K562 (cell line): ENCODE results near the gene C10orf71. TPM values are rescaled to one million over a fixed set of nuclear protein-coding genes. Genes with fewer than 3 reads are reported as not detected.

Experiments used
- ATAC-seq: fragments of 200-7000 bp; cut with Tn5 transposase; 3 replicates; pipeline ENCODE4 v1.9.1; 2020; ENCODE audit warnings: moderate library complexity
- BruUV-seq: library from RNA; stranded (reverse); fragments of 400-500 nt; replicated peaks from 2 replicates; lab custom pipeline; 2021; lab: Mats Ljungman, UMichigan
- CTCF ChIA-PET: fragments of 300-600 bp; formaldehyde crosslinking; extraction: SDS; loops from one replicate; lab custom pipeline; 2021; ENCODE audit warnings: low intra/inter-chr PET ratio; lab: Yijun Ruan, JAX
- POLR2A ChIA-PET: fragments of 300-600, 350-650 bp; sonication (Branson Sonifier 250); formaldehyde crosslinking; extraction: SDS; loops from one replicate; lab custom pipeline; 2021; ENCODE audit warnings: antibody characterized with exemption, inconsistent platforms; lab: Yijun Ruan, JAX
- DNase-seq, 4 experiments: peaks; one replicate each; pipeline versions ENCODE4 v3.0.0 to v3.0.0-alpha.2; 2011 to 2018; ENCODE audit warnings: low spot score in 3 of 4, mixed read lengths in 3 of 4; ENCODE audit errors: extremely low read depth in 1 of 4
- FAIRE-seq: peaks from 2 replicates; lab custom pipeline; 2011; peaks lifted over from hg19 to GRCh38; lab: Jason Lieb, UNC
- H2AFZ ChIP-seq: 2 replicates; pipeline ENCODE4 v1.6.0; 2011; ENCODE audit warnings: low read depth, low read length, control low read depth, inconsistent platforms
- H3K27ac ChIP-seq: fragments of 200-600 bp; 3 replicates; pipeline ENCODE4 v1.8.0; 2011; ENCODE audit warnings: low read depth, mild to moderate bottlenecking, control low read depth, inconsistent platforms, low read length, moderate library complexity, mixed read lengths; ENCODE audit errors: extremely low read depth
- H3K27me3 ChIP-seq, 2 experiments: fragments of 300-600 bp in 1 of 2; 2 replicates in 1 of 2; 3 replicates in 1 of 2; pipeline versions ENCODE4 v1.6.0 to v1.8.0; 2011; ENCODE audit warnings: inconsistent platforms in 2 of 2, low read length in 2 of 2, mild to moderate bottlenecking in 1 of 2, mixed read lengths in 1 of 2, moderate library complexity in 1 of 2; ENCODE audit not compliant: control insufficient read depth in 2 of 2, insufficient read depth in 2 of 2
- H3K36me3 ChIP-seq: fragments of 300-600 bp; 3 replicates; pipeline ENCODE4 v1.8.0; 2011; ENCODE audit warnings: mild to moderate bottlenecking, low read length, inconsistent platforms; ENCODE audit not compliant: control insufficient read depth, insufficient read depth
- H3K4me1 ChIP-seq, 2 experiments: fragments of 200-600 bp in 1 of 2; replicated peaks in 1 of 2; 2 replicates in 1 of 2; 3 replicates in 1 of 2; pipeline versions ENCODE4 v1.5.1 to v1.8.0; 2011; ENCODE audit warnings: inconsistent platforms in 2 of 2, low read length in 2 of 2, mild to moderate bottlenecking in 1 of 2, mixed read lengths in 1 of 2, moderate library complexity in 1 of 2; ENCODE audit not compliant: control insufficient read depth in 2 of 2, insufficient read depth in 2 of 2
- H3K4me2 ChIP-seq: 2 replicates; pipeline ENCODE4 v1.6.1; 2011; ENCODE audit warnings: low read length, control low read depth, inconsistent platforms, mixed read lengths; ENCODE audit not compliant: insufficient read depth
- H3K4me3 ChIP-seq: fragments of 200-600 bp; sonication (generic), shearing (Covaris generic); 2 replicates; pipeline ENCODE4 v1.5.1; 2016; ENCODE audit warnings: control low read depth, inconsistent platforms
- H3K79me2 ChIP-seq: fragments of 200-600 bp; 3 replicates; pipeline ENCODE4 v1.8.0; 2011; ENCODE audit warnings: low read length, inconsistent platforms; ENCODE audit not compliant: control insufficient read depth, insufficient read depth
- H3K9ac ChIP-seq, 2 experiments: 2 replicates each; pipeline versions ENCODE4 v1.6.0 to v1.6.1; 2011; ENCODE audit warnings: low read depth in 2 of 2, low read length in 2 of 2, control low read depth in 1 of 2, inconsistent platforms in 1 of 2, mild to moderate bottlenecking in 1 of 2, mixed read lengths in 1 of 2; ENCODE audit not compliant: insufficient read depth in 1 of 2
- H3K9me1 ChIP-seq: one replicate; pipeline ENCODE4 v1.6.0; 2011; ENCODE audit warnings: inconsistent platforms, mild to moderate bottlenecking, low read length, moderate library complexity; ENCODE audit not compliant: control insufficient read depth, insufficient read depth
- H3K9me3 ChIP-seq: replicated peaks from 2 replicates; pipeline ENCODE4 v1.5.1; 2011; ENCODE audit warnings: low read depth, low read length, inconsistent platforms; ENCODE audit not compliant: control insufficient read depth, insufficient read depth
- H4K20me1 ChIP-seq: replicated peaks from 2 replicates; pipeline ENCODE4 v1.6.1; 2011; ENCODE audit warnings: low read length, inconsistent platforms, mixed read lengths; ENCODE audit not compliant: control insufficient read depth, insufficient read depth
- CTCF ChIP-seq, 3 experiments: IDR thresholded peaks in 2 of 3; conservative IDR thresholded peaks in 1 of 3; 2 replicates each; pipeline ENCODE4 v1.5.1; 2011 to 2012; ENCODE audit warnings: low read length in 3 of 3, mild to moderate bottlenecking in 3 of 3, control low read depth in 2 of 3, improper control_type of control experiment in 1 of 3, inconsistent platforms in 1 of 3, low read depth in 1 of 3, mixed read lengths in 1 of 3, moderate library complexity in 1 of 3; ENCODE audit not compliant: insufficient read depth in 2 of 3
- KLF16 ChIP-seq: IDR thresholded peaks from 2 replicates; pipeline ENCODE4 v1.6.1; 2016; ENCODE audit warnings: antibody characterized with exemption
- MAZ ChIP-seq, 2 experiments: fragments of 450-650 bp in 1 of 2; sonication (generic) in 1 of 2; formaldehyde crosslinking; IDR thresholded peaks in 1 of 2; conservative IDR thresholded peaks in 1 of 2; 2 replicates each; pipeline versions ENCODE4 v1.4.0 to v1.5.0; 2020; ENCODE audit warnings: mild to moderate bottlenecking in 1 of 2, missing genetic modification reagents in 1 of 2
- NEUROD1 ChIP-seq: fragments of 150-350 bp; IDR thresholded peaks from 2 replicates; pipeline ENCODE4 v1.6.1; 2014; ENCODE audit warnings: borderline replicate concordance, low read length, low read depth; ENCODE audit not compliant: partially characterized antibody
- SP2 ChIP-seq: IDR thresholded peaks from 2 replicates; pipeline ENCODE4 v1.6.1; 2011; ENCODE audit warnings: mild to moderate bottlenecking, low read depth, low read length, moderate library complexity; ENCODE audit not compliant: poor library complexity, severe bottlenecking; ENCODE audit errors: extremely low read depth
- TFAP4 ChIP-seq: sonication (generic); formaldehyde crosslinking; IDR thresholded peaks from 2 replicates; pipeline ENCODE4 v1.8.0; 2022; ENCODE audit warnings: missing genetic modification reagents, mild to moderate bottlenecking, moderate library complexity, borderline replicate concordance
- TSC22D4 ChIP-seq: fragments of 450-650 bp; IDR thresholded peaks from 2 replicates; pipeline ENCODE4 v1.6.1; 2016; ENCODE audit warnings: missing genetic modification characterization, missing biosample characterization, control low read depth
- XRCC5 ChIP-seq: fragments of 200-400 bp; formaldehyde crosslinking; IDR thresholded peaks from 2 replicates; pipeline ENCODE4 v1.6.1; 2017; ENCODE audit warnings: low read depth, mild to moderate bottlenecking, low read length
- ZBTB43 ChIP-seq: sonication (generic); formaldehyde crosslinking; IDR thresholded peaks from 2 replicates; pipeline ENCODE4 v1.8.0; 2023; ENCODE audit warnings: mild to moderate bottlenecking, missing genetic modification reagents
- ZBTB7A ChIP-seq: IDR thresholded peaks from 2 replicates; pipeline ENCODE4 v1.6.1; 2011; ENCODE audit warnings: low read depth, mild to moderate bottlenecking, low read length, moderate library complexity, borderline replicate concordance; ENCODE audit not compliant: control insufficient read depth
- WGBS: fragments of 100-300 bp; shearing (Covaris generic); methylation state at CpG from one replicate; pipeline ENCODE4 v1.1.6; 2016; ENCODE audit warnings: low coverage, mixed read lengths; ENCODE audit not compliant: insufficient coverage; ENCODE audit errors: missing lambda C conversion rate; 5-methylcytosine and 5-hydroxymethylcytosine counted together
- in situ Hi-C: fragments of 300-500 bp; cut with MboI; formaldehyde crosslinking; loops from 4 replicates; pipeline ENCODE4 v1.15.0; 2018; ENCODE audit warnings: inconsistent platforms, mixed read lengths
- intact Hi-C: fragments of 100-400 bp; cut with micrococcal nuclease; formaldehyde crosslinking; loops from 2 replicates; pipeline ENCODE4 v1.14.2; 2022
- polyA plus RNA-seq, 8 experiments: library from polyadenylated mRNA; depleted of rRNA in 4 of 8; stranded (reverse) in 5 of 8; unstranded in 3 of 8; fragments of >200 nt; fragmentation: Nextera tagmentation in 2 of 8; fragmentation: Illumina TruSeq in 1 of 8; extraction: Ambion mirVana in 2 of 8; extraction: Trizol in 1 of 8; gene quantifications; 2 replicates each; pipeline versions ENCODE4 v1.2.1 to v1.2.3, GENCODE V29; 2011 to 2014; ENCODE audit warnings: inconsistent platforms in 1 of 8, missing spikeins in 1 of 8
- total RNA-seq, 7 experiments: library from RNA; depleted of rRNA in 6 of 7; stranded (reverse); fragments of >200 nt in 6 of 7; fragmentation: Illumina TruSeq in 2 of 7; extraction: Trizol in 2 of 7; gene quantifications; 2 replicates each; pipeline versions ENCODE4 v1.2.1 to v1.2.3, GENCODE V29; 2011 to 2021; ENCODE audit warnings: low replicate concordance in 1 of 7
- TF ChIP-seq, protein P1 (sequence below): fragments of 200-800 bp; sonication (Bioruptor generic); IDR thresholded peaks from 2 replicates; pipeline ENCODE4 v1.6.1; 2017; ENCODE audit warnings: missing genetic modification characterization, missing compliant biosample characterization
- TF ChIP-seq, protein P2 (sequence below): fragments of 150-350 bp; conservative IDR thresholded peaks from 2 replicates; pipeline ENCODE4 v1.6.1; 2014; ENCODE audit warnings: low read length

The C10orf71 gene
- total and polyA plus RNA-seq, 9 of the 15 experiments (the other 6 are each of a cell fraction or from before 2014, with no cell fraction given) = 0.06 to 4.5 (median 1.3) TPM

GRCh38 chr10:49281461-49281860 is 17.5 kb upstream of the C10orf71 start:
- intact Hi-C loops (no loop called here), in situ Hi-C loops (no loop called here)
- no peaks in the 10 kb centered on the region for H4K20me1 ChIP-seq
- DNase-seq (peak; percentile 57 to 65 (median 62)), FAIRE-seq (no peak), ATAC-seq (peak; percentile 79)
- H3K4me2 ChIP-seq = no peak overlapping the region
- no peak overlapping the region for H3K27ac ChIP-seq
- H3K4me3 ChIP-seq = no peak overlapping the region
- 0 out of 2 replicates have a peak overlapping the region, but pooled peaks have one; percentile 2 for H2AFZ ChIP-seq
- H3K36me3 ChIP-seq = no peaks in the 10 kb centered on the region
- no peaks in the 10 kb centered on the region for H3K9me3 ChIP-seq
- WGBS = 50% methylated on average over 13 of the region's 13 CpGs
- no peaks in the 10 kb centered on the region for H3K79me2 ChIP-seq
- no peaks in the 10 kb centered on the region for H3K9me1 ChIP-seq
- H3K4me1 ChIP-seq = peaks cover 14 to 21% of the 10 kb centered on the region in 2 experiments
- ChIA-PET POLR2A (no interaction called here), CTCF (no interaction called here)
- H3K9ac ChIP-seq = no peak overlapping the region
- H3K27me3 ChIP-seq = no peaks in the 10 kb centered on the region
- no TSS peak for BruUV-seq
- TF ChIP-seq CTCF (IDR thresholded peaks at IDR 0.05 in 2 of 3, conservative IDR thresholded peaks at IDR 0.05 in 1 of 3; ENCODE audit: insufficient read depth in 2 of 3, low read depth in 1 of 3, low read length in 3 of 3) (peak; percentile 70 to 91 (median 82)), ZBTB43 (CRISPR knock-in tag) (no peak), XRCC5 (peak; percentile 45; the same call in 1 of the 2 replicates), TFAP4 (peak; percentile 15; the same call in 1 of the 2 replicates), SP2 (peak; percentile 10), KLF16 (peak; percentile 20; the same call in 1 of the 2 replicates), TSC22D4 (no peak), NEUROD1 (peak; percentile 11), MAZ (CRISPR knock-in tag; conservative IDR thresholded peaks at IDR 0.05 in 1 of 2, IDR thresholded peaks at IDR 0.05 in 1 of 2) (peak in 1 of 2 experiments; percentile 80; a peak in 2 of 4 replicates), ZBTB7A (peak; percentile 37; the same call in 1 of the 2 replicates)
- TF ChIP-seq, protein P1, sequence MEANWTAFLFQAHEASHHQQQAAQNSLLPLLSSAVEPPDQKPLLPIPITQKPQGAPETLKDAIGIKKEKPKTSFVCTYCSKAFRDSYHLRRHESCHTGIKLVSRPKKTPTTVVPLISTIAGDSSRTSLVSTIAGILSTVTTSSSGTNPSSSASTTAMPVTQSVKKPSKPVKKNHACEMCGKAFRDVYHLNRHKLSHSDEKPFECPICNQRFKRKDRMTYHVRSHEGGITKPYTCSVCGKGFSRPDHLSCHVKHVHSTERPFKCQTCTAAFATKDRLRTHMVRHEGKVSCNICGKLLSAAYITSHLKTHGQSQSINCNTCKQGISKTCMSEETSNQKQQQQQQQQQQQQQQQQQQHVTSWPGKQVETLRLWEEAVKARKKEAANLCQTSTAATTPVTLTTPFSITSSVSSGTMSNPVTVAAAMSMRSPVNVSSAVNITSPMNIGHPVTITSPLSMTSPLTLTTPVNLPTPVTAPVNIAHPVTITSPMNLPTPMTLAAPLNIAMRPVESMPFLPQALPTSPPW (CRISPR knock-in tag) = 0 out of 2 replicates have a peak, but pooled peaks have one; percentile 21
- TF ChIP-seq, protein P2, sequence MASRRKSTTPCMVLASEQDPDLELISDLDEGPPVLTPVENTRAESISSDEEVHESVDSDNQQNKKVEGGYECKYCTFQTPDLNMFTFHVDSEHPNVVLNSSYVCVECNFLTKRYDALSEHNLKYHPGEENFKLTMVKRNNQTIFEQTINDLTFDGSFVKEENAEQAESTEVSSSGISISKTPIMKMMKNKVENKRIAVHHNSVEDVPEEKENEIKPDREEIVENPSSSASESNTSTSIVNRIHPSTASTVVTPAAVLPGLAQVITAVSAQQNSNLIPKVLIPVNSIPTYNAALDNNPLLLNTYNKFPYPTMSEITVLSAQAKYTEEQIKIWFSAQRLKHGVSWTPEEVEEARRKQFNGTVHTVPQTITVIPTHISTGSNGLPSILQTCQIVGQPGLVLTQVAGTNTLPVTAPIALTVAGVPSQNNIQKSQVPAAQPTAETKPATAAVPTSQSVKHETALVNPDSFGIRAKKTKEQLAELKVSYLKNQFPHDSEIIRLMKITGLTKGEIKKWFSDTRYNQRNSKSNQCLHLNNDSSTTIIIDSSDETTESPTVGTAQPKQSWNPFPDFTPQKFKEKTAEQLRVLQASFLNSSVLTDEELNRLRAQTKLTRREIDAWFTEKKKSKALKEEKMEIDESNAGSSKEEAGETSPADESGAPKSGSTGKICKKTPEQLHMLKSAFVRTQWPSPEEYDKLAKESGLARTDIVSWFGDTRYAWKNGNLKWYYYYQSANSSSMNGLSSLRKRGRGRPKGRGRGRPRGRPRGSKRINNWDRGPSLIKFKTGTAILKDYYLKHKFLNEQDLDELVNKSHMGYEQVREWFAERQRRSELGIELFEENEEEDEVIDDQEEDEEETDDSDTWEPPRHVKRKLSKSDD = no peak
